GM12874 (cell line): Measurements from ENCODE around the gene TMED6.

Source experiments
- TF ChIP-seq, protein P1 (sequence below): IDR thresholded peaks from 2 replicates; pipeline ENCODE4 v1.5.1; 2011; ENCODE audit warnings: low read depth, mild to moderate bottlenecking, control low read depth, low read length, moderate library complexity; ENCODE audit not compliant: insufficient read depth

Gene TMED6

DNA sequence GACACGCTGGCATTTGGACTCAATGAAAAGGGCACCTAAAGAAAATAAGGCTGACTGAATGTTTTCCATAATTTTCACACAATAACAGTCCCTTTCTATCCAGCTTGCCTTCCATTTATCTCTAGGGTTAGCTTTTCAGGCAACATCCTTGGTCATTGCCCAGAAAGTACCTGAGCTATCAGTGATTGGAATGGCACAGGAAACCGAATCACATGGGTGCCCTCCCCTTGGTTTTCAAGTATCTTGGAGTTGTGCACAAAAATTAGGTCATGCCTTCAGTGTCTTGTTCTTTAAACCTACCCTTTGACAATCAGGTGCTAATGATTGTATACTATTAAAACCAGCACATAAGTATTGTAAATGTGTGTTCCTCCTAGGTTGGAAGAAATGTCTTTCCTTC, 43.7 kb downstream of the TMED6 start:
- TF ChIP-seq, protein P1, sequence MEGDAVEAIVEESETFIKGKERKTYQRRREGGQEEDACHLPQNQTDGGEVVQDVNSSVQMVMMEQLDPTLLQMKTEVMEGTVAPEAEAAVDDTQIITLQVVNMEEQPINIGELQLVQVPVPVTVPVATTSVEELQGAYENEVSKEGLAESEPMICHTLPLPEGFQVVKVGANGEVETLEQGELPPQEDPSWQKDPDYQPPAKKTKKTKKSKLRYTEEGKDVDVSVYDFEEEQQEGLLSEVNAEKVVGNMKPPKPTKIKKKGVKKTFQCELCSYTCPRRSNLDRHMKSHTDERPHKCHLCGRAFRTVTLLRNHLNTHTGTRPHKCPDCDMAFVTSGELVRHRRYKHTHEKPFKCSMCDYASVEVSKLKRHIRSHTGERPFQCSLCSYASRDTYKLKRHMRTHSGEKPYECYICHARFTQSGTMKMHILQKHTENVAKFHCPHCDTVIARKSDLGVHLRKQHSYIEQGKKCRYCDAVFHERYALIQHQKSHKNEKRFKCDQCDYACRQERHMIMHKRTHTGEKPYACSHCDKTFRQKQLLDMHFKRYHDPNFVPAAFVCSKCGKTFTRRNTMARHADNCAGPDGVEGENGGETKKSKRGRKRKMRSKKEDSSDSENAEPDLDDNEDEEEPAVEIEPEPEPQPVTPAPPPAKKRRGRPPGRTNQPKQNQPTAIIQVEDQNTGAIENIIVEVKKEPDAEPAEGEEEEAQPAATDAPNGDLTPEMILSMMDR, result no peak

DNA sequence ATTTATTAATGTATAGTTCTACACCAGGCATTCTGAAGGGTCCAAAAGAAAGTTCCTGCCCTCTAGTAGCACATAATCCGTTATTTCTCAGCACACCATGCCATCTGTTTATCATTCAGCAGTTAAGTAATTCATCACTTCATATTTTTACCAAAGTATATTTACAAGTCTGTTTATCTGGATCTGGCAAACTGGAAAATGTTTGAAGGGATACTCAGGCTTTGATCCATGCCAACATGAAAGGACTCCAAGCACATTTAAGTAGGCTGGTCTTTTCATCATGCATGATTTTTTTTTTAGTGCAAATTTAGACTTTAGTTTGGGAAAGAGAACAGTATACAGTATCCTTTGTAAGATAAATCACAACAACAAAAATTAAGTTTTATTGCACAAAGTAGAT, 44.5 kb downstream of the TMED6 start:
- TF ChIP-seq, protein P1, result no peak

DNA sequence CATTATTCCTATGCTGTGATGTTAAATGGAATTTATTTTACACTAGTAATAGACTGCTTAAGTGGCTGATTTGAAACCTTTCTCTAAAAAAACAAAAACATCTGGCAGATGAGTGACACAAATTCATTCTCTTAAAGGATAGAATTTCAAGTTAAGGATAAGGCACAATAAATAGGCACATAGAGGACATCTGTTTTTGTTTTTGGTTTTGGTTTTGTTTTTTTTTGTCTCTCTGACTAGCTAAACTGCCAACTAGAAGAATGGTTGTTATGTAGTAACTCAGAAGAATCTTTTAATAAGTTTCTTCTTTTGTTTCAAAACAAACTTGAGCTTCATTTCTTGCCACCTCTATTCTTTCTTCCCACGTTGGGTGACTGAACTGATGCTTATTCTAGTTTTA, 45.6 kb downstream of the TMED6 start:
- TF ChIP-seq, protein P1, result no peak

DNA sequence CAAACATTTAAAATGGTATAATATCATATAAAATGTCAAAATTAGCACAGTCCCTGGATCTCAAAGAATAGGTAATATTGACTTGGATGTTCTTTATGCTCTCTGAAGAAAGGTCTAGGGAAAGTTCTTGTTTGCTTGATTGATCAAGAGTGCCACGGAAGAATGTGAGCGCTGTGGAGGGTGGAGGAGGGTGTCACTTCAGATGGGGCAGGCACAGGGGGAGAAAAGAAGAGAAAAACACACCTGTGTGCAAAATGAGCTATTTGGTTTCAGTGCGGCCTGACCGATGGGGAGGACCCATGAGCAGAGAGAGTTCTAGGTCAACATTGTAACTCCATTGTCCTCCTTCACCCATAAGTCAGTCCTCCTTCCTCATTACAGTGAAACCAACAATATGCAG, 49.3 kb downstream of the TMED6 start:
- TF ChIP-seq, protein P1, result no peak

- TF ChIP-seq, protein P1, result no peak
Observed at GRCh38 chr16:69301861-69302260, 49.7 kb downstream of the TMED6 start.

- TF ChIP-seq, protein P1, result no peak
Observed at GRCh38 chr16:69301187-69301586, 50.4 kb downstream of the TMED6 start.

DNA sequence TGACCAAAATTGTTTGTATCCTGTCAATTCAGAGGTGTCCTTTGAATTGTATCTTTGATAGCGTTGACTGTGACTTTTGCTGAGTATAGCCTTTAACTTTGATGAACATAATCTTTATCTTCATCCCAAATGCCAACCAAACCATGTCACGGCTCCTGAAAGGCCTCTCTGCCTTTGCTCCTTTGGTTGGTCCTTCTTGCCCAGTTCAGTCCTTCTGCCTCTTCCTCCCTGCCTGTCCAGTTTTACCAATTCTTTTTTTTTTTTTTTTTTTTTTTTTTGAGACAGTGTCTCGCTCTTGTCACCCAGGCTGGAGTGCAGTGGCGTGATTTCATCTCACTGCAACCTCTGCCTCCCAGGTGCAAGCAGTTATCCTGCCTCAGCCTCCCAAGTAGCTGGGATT, 53.3 kb downstream of the TMED6 start:
- TF ChIP-seq, protein P1, result no peak

- TF ChIP-seq, protein P1, result no peak
Observed at GRCh38 chr16:69294051-69294450, 57.5 kb downstream of the TMED6 start.
